ENCODE data around the gene CFAP97D2. TPM values are rescaled to one million over a fixed set of nuclear protein-coding genes. Genes with fewer than 3 reads are reported as not detected.
"Not testable (repeated sequence)": the region's sequence is repeated elsewhere in the genome, so short reads cannot be mapped to it uniquely, and the experiment has no call there.

Gene CFAP97D2
- total RNA-seq, 2 donors from 2014 or later: not detected

DNA sequence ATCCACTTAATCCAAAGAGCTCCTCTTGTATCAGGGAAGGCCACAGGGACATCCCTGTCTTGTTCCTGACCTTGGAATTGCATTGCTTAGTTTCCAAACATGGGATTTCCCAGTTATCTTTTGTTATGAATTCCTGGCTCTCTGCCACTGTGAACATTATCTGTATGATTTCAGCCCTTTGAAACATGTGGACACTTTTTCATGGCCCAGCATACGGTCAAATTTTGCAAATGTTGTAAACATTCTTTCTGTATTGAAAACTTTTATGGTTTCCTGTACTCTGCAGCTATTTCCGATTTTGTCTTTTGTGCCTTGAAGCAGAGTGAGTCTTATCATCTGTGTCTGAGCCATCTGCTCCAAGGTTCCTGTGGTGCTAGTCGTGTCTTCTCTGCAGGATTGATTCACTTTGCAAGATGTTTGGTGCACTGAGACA, 4.5 kb upstream of the CFAP97D2 start:
- Histone ChIP-seq H3K4me3 (no peak overlapping the region), H3K36me3 (no peaks in the 10 kb centered on the region), H3K27ac (no peak overlapping the region), H3K4me1 (no peaks in the 10 kb centered on the region), H3K9me3 (peaks cover 0 to 22% of the 10 kb centered on the region in 2 donors), H3K27me3 (no peaks in the 10 kb centered on the region)
- DNase-seq (ENCODE audit: low spot score): no peak
- no peak for TF ChIP-seq CTCF (IDR thresholded peaks at IDR 0.05)

- H3K4me3 ChIP-seq; H3K27ac ChIP-seq; H3K4me1 ChIP-seq; H3K27me3 ChIP-seq; DNase-seq (ENCODE audit: low spot score); H3K36me3 ChIP-seq: not testable (repeated sequence)
- H3K9me3 ChIP-seq: peaks cover 0 to 22% of the 10 kb centered on the region in 2 donors
Observed at GRCh38 chr13:114176359-114176902, 2.6 kb upstream of the CFAP97D2 start.

DNA sequence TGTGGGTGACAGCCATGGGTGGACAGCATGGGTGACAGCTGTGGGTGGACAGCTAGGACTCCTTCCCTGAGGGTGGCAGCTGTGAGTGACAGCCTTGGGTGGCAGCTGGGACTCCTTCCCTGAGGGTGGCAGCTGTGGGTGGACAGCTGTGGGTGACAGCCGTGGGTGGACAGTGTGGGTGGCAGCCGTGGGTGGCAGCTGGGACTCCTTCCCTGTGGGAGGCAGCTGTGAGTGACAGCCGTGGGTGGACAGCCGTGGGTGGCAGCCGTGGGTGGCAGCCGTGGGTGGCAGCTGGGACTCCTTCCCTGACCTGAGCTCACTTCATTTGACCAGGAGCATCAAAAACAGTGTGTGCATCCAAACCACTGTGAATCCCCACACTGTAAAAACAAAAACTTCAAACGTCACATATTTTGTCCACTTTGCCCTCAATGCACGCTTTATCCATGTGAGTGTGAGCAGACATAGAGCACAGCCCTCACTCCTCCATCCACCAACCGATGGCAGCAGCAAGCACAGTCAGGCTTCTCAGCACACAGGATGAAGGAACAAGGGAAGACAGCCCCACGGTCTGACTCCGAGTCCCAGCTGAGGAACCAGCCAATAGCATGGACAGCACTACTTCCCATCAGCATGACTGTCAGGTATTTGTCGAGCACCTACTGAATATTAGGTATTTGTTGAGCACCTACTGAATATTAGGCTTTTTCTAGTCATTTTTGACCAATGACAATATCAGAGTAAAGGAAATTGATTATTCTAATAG, 1.6 kb upstream of the CFAP97D2 start:
- peaks cover 0 to 16% of the 10 kb centered on the region in 2 donors for H3K9me3 ChIP-seq
- no peak overlapping the region for H3K27ac ChIP-seq
- no peaks in the 10 kb centered on the region for H3K27me3 ChIP-seq
- no peaks in the 10 kb centered on the region for H3K4me1 ChIP-seq
- no peak overlapping the region for H3K4me3 ChIP-seq
- no peak for TF ChIP-seq CTCF (IDR thresholded peaks at IDR 0.05)
- no peaks in the 10 kb centered on the region for H3K36me3 ChIP-seq
- DNase-seq (ENCODE audit: low spot score): no peak

DNA sequence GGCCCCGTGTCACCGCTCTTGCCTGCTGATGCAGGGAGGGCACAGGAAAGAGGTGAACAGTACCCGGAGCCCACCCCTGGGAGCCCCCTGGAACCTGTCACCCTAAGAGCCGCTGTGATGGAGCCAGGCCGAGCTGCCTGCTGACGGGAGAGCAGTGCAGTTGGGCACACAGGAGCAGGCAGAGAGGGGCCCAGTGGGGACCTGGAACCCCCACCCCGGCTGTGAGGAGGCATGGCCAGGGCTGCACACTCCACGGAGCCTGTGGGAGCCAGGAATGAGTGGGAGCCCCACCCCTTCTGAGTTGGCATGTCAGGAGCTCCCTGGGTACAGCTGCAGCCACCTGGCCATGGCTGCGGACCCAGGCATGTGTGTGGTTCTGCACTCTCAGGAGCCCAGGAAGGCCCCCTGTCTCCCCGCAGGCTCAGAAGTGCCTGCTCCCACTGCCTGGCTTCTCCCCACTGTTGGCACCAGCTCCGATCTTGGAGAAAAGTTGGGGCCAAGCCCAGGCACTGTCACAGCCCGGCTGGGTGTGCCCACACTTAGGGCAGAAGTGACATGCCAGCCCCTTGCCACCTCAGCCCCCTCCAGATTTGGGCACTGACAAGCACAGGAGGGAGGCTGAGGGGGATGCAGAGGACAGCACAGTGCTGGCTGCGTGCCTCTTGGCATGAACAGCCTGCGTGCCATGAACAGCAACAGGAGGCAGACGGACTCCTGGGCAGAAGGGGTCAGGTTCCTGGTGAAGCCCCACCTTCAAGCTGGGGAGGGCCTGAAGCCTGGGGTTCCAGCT, 6.3 kb downstream of the CFAP97D2 start:
- H3K4me3 ChIP-seq: no peak overlapping the region
- H3K36me3 ChIP-seq: no peaks in the 10 kb centered on the region
- TF ChIP-seq CTCF (IDR thresholded peaks at IDR 0.05): no peak
- no peak for DNase-seq (ENCODE audit: low spot score)
- no peaks in the 10 kb centered on the region for H3K9me3 ChIP-seq
- H3K27ac ChIP-seq: no peak overlapping the region
- no peaks in the 10 kb centered on the region for H3K27me3 ChIP-seq
- H3K4me1 ChIP-seq: peaks cover 0 to 7% of the 10 kb centered on the region in 2 donors

GRCh38 chr13:114194853-114195252, 15.8 kb downstream of the CFAP97D2 start:
- no peak for TF ChIP-seq CTCF (IDR thresholded peaks at IDR 0.05)
- Histone ChIP-seq H3K27me3 (no peaks in the 10 kb centered on the region), H3K4me1 (no peaks in the 10 kb centered on the region), H3K9me3 (no peaks in the 10 kb centered on the region), H3K4me3 (no peak overlapping the region), H3K36me3 (no peaks in the 10 kb centered on the region), H3K27ac (no peak overlapping the region)
- no peak for DNase-seq (ENCODE audit: low spot score)

DNA sequence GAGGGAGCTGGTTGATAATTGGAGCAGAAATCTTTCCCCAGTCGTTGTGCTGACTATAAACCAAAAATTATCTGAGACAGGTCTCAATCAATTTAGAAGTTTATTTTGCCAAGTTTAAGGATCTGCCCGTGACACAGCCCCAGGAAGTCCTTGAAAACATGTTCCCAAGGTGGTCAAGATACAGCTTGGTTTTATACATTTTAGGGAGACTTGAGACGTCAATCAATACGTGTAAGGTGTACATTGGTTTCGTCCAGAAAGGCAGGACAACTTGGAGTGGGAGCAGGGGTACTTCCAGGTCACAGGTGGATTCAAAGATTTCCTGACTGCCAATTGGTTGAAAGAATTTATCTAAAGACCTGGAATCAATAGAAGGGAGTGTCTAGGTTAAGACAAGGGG, 17.6 kb downstream of the CFAP97D2 start:
- H3K36me3 ChIP-seq: no peaks in the 10 kb centered on the region
- no peak for DNase-seq (ENCODE audit: low spot score)
- H3K27me3 ChIP-seq: no peaks in the 10 kb centered on the region
- no peaks in the 10 kb centered on the region for H3K4me1 ChIP-seq
- H3K9me3 ChIP-seq: no peaks in the 10 kb centered on the region
- no peak overlapping the region for H3K27ac ChIP-seq
- H3K4me3 ChIP-seq: no peak overlapping the region
- TF ChIP-seq CTCF (IDR thresholded peaks at IDR 0.05): no peak

Measured in right atrium auricular region (tissue), 2 donors.